ENCODE data around the gene TXNRD2. TPM values are rescaled to one million over a fixed set of nuclear protein-coding genes. Genes with fewer than 3 reads are reported as not detected.
"Not testable (repeated sequence)": the region's sequence is repeated elsewhere in the genome, so short reads cannot be mapped to it uniquely, and the experiment has no call there.

The TXNRD2 gene
- total RNA-seq, 1 donor from 2014 or later: 5.8 TPM

- no peak for TF ChIP-seq CTCF (conservative IDR thresholded peaks at IDR 0.05; ENCODE audit: low read depth, low read length)
- no peak overlapping the region for H3K4me3 ChIP-seq (ENCODE audit: low read depth, low read length)
- DNase-seq (ENCODE audit: low read depth): no peak
These were observed 55.6 kb downstream of the TXNRD2 start for GRCh38 chr22:19885841-19886592.

GRCh38 chr22:19884954-19885751 is 56.5 kb downstream of the TXNRD2 start:
- H3K4me3 ChIP-seq (ENCODE audit: low read depth, low read length): no peak overlapping the region
- TF ChIP-seq CTCF (conservative IDR thresholded peaks at IDR 0.05; ENCODE audit: low read depth, low read length): no peak
- no peak for DNase-seq (ENCODE audit: low read depth)

DNA sequence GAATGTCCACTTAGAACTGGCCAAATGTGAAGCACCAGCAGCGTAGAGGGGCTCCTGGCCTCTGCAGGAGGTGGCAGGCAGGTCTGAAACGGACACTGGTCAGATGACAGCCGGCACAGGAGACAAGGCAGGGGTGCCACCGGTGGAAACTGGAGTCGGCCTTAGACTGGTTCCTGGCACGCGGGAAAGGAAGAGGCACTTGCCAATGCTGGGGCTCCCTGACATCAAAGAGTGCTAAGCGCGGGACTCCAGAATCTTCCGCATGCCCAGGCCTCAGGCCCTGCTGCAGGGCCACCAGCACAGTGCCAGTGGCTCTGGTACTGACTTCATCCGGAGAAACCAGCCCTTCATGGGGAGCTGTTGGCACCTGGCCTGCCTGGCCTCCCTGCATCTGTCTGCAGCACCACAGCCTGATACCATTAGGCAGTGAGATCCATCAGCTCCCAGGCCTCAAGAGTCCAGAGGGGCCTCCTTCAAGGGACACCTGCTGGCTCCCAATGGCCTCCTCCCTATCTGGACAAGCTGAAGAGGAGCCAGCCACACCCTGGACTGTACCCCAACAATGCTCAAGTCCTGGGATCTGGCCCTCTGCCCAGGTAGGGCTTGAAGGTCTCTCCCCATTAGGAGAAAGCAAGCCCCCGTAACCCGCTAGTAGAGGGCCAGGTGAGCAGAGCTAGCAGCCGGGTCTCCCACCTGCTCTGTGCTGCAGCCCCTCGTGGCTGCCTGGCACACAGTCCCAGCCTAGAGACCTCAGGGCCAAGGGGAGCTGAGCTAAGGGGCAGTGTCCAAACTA is 57.3 kb downstream of the TXNRD2 start:
- TF ChIP-seq CTCF (conservative IDR thresholded peaks at IDR 0.05; ENCODE audit: low read depth, low read length): no peak
- H3K4me3 ChIP-seq (ENCODE audit: low read depth, low read length): no peak overlapping the region

GRCh38 chr22:19883446-19883845 is 58.2 kb downstream of the TXNRD2 start:
- not testable (repeated sequence) for H3K4me3 ChIP-seq (ENCODE audit: low read depth, low read length); DNase-seq (ENCODE audit: low read depth)

More for the DNA sequence above, 57.3 kb downstream of the TXNRD2 start:
- no peak for DNase-seq (ENCODE audit: low read depth)

DNA sequence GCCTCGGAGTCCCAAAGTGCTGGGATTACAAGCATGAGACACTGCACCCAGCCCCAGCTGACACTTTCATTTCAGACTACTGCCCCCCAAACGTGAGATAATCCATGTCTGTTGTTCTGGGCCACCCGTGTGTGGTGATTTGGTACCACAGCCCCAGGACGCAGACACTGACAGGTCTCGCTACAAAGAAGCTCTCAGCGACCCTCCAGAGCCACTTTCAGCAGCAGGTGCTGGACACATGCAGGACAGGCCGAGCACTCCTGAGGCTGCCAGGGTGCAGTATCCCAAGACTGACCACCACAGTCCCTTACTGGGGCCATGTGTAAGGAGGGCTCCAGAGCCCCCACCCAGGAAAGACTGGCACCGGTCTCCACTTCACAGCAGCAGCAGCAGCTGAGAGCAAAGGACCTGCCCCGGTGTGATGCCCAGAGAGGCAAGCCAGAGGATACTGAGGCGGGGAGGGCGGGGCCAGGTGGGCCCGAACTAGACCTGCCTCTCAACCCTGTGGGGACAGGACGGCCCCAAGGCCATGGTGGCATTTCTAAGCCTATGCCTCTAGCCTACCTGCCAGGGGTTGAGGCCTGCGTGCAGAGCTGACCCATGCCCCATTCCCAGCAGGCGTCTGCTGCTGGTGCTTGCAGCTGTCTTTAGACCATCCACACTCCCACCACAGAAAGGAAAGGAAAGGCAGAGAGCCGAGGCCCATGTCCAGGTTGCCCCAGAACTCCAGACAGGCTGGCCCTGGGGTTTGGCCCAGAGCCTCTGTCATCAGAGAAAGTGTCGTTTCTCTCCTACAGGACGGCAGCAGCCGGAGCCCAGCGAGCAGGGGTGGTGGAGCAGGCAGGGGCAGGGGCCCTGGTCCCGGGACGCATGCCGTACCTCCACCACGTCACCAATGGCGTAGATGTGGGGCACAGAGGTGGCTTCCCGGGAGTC is 58.9 kb downstream of the TXNRD2 start:
- no peak for TF ChIP-seq CTCF (conservative IDR thresholded peaks at IDR 0.05; ENCODE audit: low read depth, low read length)
- H3K4me3 ChIP-seq (ENCODE audit: low read depth, low read length): no peak overlapping the region
- no peak for DNase-seq (ENCODE audit: low read depth)

GRCh38 chr22:19880786-19881569 is 60.6 kb downstream of the TXNRD2 start:
- DNase-seq (ENCODE audit: low read depth): no peak
- TF ChIP-seq CTCF (conservative IDR thresholded peaks at IDR 0.05; ENCODE audit: low read depth, low read length): no peak
- H3K4me3 ChIP-seq (ENCODE audit: low read depth, low read length): no peak overlapping the region
